NCI-H1694 (cell line): ENCODE results near the gene VDAC2.
"Not testable (repeated sequence)": the region's sequence is repeated elsewhere in the genome, so short reads cannot be mapped to it uniquely, and the experiment has no call there.

Source experiments
- DNase-seq: peaks from one replicate; lab custom pipeline; 2025; lab: John Stamatoyannopoulos, UW

VDAC2 gene

DNA sequence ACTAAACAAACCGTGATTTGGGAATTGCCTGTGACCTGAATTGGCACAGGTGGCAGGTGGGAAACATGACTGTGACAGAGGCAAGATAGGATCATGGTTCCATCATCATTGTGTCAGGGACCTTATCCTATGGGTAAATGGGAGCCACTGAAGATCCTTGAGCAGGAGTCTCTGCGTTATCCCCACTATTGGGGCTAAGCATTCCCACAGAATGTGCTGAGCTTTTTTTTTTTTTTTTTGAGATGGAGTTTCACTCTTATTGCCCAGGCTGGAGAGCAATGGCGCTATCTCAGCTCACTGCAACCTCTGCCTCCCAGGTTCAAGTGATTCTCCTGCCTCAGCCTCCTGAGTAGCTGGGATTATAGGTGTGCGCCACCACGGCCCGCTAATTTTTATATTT is 10.6 kb upstream of the VDAC2 start:
- not testable (repeated sequence) for DNase-seq

DNA sequence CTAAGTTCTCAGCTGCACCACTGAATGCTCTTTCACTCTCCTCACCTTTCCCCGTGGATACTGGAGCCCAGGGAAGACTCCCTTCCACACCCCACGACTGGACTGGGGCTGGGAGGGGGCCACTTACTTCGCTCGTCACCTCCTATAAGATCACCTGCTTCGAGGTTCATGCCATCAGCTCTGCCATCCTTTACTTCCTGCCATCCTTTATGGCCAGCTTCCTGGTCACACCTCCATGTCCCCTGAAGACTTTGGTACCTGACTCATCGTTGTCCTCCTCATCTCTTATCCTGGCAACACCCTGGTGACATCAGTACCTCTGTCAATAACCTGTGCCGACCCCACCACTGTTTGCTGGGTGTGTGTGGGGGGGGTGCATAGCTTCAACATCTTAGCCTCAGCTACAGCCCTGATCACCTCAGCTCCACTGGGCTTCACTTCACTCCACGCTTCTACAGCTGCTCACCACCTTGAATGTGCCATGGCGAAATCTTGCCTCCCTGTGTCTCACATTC is 8.7 kb upstream of the VDAC2 start:
- DNase-seq: no peak

DNA sequence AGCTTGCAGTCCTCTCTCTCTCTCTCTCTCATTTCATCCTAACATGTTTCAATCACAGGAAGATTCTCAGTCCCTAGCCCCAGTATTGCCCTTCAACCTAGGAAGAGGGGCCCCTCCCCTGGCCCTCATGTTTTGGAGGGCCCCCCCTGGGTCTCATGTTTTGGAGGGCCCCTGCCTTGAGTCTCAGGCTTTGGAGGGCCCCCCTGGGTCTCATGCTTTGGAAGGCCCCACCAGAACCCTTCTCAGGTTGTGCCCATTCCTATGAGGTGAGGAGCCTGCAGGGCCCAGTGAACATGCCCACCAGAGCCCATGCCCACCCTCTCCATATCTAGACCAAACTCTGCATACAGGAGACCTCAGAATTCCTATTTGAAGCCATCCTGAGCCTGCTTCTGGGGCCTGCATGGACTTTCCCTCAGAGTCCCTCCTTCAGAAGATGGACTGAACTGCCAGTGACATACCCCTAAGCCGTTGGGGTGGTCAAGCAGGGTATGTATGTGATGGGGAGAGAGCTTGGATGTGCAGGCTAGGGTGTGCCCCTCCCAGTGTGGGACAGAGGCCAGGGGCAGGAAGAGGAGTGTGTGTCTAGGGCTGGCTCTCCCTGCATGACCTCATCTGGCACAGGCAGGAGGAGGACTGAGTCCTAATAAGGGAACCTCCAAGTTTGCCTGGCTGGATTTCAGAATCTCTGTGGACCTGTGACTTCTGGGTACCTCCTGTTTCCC is 8.1 kb upstream of the VDAC2 start:
- no peak for DNase-seq

DNA sequence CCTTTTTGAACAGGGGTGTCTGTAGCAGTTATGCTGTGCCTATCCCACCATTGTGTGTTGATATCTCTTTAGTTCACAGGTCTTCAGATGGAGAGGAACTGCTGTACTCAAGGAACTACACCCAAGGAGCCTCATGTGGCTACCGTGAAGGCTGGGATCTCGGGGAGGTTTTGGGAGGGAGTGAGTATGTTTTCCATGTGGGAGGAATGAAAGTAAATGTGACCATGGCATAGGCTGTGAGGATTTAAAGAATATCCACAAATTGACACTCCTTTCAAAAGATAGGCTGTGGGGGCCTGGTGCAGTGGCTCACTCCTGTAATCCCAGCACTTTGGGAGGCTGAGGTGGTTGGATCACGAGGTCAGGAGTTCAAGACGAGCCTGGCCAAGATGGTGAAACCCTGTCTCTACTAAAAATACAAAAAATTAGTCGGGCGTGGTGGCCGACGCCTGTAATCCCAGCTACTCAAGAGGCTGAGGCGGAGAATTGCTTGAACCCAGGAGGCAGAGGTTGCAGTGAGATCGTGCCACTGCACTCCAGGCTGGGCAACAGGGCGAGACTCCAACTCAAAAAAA is 7.5 kb upstream of the VDAC2 start:
- DNase-seq: not testable (repeated sequence)

DNA sequence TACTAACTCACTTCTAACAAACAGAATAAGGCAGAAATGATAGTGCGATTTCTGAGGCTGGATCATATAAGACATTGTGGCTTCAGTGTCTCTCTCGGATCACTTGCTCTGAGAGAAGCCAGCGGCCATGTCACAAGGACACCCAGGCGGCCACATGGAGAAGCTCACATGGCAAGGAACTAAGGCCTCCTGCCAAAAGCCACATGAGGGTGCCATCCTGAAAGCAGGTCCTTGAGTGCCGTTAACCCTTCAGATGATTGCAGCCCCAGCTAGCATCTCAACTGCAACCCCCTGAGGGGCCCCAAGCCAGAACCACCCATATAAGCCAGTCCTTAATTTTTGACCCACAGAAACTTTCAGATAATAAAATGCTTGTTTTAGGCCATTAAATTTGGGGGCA is 6.9 kb upstream of the VDAC2 start:
- DNase-seq: no peak

DNA sequence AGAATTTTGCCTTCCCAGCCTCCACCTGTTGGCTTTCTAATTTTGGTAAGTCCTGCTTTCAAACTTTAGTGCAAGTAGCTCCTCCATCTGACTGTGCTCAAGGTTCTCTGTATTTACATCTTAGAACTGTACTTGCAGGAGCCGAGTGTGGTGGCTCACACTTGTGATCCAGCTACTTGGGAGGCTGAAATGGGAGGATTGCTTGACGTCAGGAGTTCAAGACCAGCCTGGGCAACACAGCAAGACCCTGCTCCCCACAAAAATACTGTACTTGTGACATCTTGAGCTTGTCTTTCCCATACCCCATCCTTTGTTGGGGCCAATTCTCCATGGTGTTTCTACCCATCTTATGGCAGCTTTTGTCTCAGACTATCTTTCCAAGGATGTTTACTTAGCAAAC is 4.7 kb upstream of the VDAC2 start:
- DNase-seq: no peak

DNA sequence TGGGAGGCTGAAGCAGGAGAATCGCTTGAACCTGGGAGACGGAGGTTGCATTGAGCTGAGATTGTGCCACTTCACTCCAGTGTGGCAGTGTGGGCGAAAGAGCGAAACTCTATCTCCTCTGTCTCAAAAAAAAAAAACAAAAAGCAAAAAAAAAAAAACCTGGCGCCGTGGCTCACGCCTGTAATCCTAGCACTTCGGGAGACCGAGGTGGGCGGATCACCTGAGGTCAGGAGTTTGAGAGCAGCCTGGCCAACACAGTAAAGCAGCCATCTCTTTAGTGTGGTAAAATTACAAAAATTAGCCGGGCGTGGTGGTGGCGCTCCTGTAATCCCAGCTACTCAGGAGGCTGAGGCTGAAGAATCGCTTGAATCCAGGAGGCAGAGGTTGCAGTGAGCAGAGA is 4.0 kb upstream of the VDAC2 start:
- not testable (repeated sequence) for DNase-seq

DNA sequence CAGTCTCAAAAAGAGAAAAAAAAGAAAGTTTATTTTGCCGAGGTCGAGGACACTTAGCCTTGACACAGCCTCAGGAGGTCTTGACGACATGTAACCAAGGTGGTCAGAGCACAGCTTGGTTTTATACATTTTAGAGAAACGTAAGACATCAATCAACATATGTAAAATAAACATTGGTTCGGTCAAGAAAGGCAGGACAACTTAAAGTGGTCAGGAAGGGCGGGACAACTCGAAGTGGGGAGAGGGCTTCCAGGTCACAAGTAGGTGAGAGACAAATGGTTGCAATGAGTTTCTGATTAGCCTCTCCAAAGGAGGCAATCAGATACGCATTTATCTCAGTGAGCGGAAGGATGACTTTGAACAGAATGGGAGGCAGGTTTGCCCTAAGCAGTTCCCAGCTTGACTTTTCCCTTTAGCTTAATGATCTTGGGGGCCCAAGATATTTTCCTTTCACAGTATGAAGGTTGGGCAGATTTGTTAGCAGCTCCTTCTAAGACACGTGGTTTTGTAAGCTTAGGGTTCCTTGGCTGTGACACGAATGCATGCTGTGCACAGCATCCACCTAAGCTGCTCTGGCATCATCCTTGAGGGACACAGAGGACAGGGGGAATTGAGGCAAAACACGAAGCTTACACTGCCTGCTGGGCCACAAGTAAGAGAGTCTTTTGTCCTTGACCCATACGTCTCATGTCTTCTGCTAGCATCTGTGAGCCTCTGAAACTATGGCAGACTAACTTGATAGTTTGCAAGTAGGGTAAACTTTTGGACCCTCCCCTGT is 3.3 kb upstream of the VDAC2 start:
- DNase-seq: no peak

DNA sequence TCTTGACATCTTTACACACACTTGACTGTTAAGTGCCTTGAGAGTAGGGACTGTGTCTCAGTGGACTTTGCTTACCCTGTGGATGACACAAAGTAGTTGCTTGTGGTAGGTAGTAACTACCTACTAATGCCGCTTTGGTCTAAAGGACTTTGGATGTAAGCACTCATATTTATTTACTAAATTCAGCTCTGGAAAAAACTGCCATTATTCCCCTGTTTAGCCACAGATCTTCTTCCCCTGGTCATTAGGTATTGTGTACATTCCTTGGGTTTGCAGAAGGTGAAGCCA is 2.8 kb upstream of the VDAC2 start:
- no peak for DNase-seq

DNA sequence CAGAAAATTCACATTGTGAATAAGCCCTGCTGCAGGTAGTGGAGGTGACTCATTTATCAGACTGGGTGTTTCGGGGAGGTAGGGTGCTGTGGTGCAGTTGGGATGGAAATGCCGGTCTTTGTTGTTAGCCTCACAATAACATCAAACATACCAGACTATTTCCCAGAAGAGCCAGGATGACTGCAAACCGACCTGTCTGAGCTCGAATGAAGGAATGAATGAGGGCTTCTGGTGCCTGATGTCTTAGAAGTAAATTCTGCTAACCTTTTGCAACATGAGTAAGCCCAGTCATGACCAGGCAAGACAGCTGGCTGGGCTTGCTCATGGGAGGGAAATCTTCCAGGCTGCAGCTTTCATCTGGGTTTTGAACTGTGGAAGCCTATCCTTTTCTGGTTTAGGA is 2.4 kb upstream of the VDAC2 start:
- DNase-seq: no peak

DNA sequence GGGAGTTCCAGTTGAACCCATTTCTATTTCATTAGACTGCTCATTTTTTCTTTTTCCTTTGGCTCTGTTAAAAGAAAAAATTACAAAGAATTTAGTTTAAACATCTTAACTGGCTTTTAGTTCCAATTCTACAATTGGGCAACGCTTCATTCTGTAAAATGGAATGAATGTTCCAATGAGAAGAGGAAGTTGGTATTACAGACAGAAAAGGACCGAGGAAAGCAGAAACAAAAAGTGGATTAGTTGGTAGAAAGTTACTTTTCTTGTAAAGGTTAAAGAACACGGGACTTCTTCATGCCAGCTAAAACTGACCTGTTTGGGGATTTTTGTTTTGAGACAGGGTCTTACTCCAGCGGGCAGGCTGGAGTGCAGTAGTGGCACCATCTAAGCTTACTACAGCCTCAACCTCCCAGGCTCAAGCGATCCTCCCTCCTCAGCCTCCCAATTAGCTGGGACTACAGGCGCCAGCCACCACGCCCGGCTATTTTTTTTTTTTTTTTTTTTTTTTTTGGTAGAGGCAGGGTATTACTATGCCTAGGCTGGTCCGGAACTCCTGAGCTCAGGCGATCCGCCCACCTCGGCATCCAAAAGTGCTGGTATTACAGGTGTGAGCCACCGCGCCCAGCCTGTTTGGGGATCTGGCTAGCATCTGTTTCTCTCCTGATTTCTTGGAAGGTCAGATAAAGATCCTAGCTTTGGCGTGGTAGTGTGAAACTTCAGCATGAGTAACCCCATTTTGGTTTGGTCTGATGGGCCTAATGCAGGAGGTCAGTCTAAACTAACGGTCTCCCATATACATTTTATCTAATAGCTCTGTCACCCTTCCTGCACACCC is 1.3 kb upstream of the VDAC2 start:
- DNase-seq: no peak

DNA sequence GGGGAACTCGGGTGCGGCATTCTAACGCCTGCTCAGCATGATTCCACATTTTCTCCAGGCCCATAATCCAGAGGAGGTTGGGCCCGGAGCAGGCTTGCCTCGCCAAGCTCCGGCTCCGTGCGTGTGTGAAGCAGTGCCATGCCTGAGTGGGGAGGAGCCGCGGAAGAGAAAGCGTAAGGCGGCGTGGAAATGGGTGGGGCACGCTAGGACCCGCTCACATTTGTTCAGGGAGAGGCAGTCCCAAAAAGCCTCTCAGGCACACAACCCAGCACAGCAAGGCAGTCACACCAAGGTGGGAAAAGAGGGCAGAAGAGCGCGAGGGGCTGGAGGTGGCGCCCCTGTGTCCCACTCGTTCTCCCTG is 695 bp upstream of the VDAC2 start:
- DNase-seq: peak; percentile 61

DNA sequence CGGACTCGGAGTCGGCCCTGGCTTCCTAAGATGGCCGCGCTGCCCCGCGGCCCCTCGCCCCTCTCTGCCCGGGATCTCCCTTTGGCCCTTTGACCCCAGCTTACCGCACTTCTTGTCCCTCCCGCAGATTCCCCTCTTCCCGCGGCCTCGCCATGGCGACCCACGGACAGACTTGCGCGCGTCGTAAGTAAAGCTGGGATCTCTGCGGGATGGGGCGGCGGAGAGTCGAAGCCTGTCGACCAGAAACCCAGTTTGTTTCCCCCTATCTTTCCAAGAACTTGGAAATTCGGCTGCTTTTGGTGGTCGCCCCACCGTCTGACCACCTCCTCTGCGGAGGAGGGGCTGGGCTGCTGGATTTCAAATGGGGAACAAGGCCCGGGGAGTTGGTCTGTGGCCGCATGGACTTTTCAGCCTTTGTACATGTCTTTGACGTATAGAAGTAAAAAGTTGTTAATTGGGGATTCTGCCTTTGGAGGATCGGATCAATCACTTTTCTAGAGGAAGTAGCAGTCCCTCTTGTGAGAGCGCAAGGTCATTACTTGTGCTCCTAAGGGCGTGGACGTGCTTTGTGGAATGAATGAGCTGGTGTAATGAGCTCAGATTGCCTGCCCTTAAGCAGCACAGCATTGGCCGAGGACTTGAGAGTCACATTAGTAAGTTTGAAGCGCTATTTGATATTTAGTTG is 553 bp downstream of the VDAC2 start:
- DNase-seq: no peak

DNA sequence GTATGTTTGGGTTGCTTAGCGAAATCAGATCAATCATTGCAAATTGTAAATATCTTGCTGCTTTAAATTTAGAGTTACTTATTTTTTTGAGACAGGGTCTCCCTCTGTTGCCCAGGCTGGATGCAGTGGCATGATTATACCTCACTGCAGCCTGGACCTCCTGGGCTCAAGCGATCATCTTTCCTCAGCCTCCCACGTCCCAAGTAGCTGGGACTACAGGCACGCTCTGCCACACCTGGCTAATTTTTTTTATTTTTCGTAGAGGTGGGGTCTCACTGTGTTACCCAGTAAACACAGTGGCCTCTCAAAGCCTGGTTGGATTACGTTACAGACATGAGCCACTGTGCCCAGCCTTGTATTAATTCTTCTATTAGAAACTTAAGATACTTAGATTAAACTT is 1.7 kb downstream of the VDAC2 start:
- no peak for DNase-seq

DNA sequence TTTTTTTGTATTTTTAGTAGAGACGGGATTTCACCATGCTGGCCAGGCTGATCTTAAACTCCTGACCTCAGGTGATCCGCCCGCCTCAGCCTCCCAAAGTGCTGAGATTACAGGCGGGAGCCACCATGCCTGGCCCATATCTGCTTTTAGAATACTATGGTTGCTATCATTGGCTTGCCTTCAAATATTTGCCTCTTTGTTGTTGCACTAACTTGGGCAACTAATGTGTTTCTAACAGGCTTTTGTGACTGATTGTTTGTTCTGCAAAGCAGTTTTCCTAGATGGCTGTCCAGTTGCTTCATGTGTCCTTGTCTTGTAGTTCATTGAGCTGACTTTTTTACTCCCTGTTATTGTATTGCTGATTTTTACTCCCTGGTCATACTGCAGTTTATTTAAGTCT is 9.7 kb downstream of the VDAC2 start:
- DNase-seq: no peak

DNA sequence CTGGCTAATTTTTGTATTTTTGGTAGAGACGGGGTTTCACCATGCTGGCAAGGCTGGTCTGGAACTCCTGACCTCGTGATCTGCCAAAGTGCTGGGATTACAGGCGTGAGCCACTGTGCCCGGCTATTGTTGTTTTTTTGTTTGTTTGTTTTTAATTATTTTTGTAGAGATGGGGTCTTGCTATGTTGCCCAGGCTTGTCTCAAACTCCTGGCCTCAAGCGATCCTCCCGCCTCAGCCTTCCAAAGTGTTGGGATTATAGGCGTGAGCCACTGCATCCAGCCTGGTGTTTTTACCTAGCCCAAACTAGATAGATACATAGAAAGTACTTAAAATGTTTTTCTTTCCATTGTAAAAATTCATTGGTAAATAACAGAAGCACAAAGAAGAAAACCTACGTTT is 10.9 kb downstream of the VDAC2 start:
- DNase-seq: not testable (repeated sequence)

DNA sequence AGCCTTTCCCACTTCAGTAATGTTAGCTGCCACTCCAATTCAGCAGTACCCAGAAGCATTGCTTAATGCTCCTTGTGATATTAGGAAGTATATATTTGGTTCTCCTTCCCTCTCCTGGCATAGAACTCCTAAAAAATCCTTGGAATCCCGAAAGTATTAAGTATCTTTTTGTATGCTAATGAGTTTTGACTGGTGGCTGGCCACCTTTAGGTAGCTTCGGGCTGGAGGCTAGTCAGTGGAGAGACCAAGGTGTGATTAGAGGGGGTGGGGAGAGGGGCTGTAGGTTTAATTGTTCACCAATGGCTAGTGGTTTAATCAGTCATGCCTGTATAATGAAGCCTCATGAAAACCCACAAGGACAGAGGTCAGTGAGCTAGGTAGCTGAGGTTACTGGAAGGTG is 12.9 kb downstream of the VDAC2 start:
- DNase-seq: no peak

DNA sequence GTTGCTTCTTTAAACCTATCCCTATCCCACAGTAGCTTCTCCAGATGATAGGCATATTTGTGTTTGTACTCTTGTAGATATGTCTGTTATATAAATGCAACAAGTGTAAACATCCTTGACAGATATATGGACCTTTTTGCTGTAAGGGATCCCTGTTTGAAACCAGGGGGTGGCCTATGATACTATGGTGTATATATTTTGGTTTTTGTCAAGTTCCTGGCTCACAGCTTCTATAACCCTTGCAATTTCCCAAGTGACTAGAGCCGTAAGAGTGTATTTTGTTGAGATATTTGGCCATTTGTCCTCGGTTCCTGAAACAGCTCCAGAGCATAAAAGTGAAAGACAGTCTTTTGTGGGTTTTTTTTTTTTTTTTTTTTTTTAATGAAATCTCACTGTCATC is 15.5 kb downstream of the VDAC2 start:
- DNase-seq: no peak

DNA sequence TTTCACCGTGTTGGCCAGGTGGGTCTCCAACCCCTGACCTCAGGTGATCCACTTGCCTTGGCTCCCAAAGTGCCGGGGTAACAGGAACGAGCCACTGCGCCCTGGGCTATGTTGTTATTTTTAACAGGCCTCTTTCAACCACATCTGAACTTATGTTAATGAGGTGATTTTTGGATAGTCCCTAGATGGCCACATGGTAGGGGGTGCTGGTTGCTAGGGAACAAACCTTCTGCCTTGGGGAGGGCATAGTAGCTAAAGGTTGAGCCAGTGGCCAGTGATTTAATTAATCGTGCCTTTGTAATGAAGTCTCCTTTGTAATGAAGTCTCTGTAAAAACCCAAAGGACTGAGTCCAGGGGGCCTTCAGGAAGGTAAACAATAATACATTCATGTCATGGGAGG is 16.1 kb downstream of the VDAC2 start:
- DNase-seq: no peak

DNA sequence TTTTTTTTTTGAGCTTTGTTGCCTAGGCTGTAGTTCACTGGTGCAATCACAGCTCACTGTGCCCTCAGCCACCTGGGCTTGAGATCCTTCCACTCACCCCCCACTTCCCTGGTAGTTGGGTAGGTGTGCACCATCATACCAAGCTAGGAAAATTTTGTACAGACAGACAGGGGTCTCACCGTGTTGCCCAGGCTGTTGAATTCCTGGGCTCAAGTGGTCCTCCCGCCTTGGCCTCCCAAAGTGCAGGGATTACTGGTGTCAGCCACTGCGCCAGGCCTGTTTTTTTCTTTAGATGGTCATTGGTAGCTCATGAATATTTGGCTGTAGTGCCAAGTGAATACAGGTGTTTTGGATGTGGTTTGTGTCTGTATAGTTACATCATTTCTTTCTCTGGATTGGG is 17.7 kb downstream of the VDAC2 start:
- no peak for DNase-seq

DNA sequence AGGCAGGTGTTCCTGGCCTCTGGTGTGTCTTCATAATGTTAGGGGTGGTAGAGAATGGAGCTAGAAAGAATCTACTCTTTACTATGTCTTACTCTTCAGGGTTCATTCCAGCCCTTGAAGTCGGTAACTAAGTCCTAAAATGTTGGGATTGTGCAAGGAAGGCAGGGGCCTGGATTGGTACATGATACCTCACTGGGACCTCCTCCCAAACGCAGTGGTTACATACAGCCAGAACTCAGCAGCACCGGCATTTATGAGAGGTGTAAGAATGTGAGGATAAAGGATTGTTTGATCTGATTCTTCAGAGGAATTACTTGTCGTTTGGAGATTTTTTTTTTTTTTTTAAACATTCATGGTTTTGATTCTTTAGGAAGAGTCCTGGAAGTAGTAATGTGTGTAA is 18.2 kb downstream of the VDAC2 start:
- DNase-seq: no peak

DNA sequence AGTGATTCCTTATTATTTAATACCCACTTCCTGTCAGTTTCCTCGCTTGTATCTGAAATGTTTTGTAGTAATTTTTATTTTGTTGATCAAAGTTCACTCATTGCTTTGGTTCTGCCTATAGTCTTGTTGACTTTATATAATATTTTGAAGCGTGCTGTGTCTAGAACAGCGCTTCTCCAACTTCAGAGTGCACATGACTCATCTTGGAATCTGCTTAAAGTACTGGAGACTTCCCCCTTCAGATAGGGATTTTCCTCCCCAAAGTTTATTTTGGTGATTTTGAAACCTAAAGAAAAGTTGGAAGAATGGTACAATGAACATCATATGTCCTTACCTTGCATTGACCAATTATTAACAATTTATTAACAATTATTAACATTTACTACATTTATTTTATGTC is 19.4 kb downstream of the VDAC2 start:
- DNase-seq: no peak
